ENCODE data around the gene DEXI.
"Not testable (repeated sequence)": the region's sequence is repeated elsewhere in the genome, so short reads cannot be mapped to it uniquely, and the experiment has no call there.

The DEXI gene

GRCh38 chr16:10940501-10941079 lies 1.7 kb downstream of the DEXI start:
- DNase-seq, result no peak

DNA sequence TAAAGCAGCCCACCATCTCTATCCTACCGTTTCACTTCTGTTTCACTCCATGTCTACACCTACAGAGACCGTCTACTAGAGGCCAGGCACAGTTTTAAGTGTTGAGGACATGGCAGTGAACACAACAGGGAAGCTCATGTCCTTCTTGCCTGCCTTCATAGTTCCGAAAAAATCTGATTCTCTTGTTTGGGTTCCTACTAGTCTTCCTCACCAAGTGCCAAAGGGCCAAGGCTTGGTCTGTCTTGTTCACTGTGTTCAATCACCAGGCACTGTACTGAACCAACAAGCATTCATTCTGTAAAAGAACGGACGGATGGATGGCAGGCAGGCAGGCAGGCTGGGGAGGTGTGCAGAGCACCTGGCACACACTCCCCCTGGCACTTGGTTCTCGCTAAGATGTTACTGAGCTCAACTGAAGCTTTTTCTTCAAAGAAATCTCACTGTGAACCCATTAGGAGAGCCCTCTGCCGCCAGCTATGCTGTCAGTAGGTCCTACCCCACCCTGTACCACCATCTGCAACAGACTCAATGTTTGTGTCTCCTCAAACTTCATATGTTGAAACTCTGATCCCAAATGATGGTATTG lies 2.5 kb downstream of the DEXI start:
- DNase-seq, result no peak

DNA sequence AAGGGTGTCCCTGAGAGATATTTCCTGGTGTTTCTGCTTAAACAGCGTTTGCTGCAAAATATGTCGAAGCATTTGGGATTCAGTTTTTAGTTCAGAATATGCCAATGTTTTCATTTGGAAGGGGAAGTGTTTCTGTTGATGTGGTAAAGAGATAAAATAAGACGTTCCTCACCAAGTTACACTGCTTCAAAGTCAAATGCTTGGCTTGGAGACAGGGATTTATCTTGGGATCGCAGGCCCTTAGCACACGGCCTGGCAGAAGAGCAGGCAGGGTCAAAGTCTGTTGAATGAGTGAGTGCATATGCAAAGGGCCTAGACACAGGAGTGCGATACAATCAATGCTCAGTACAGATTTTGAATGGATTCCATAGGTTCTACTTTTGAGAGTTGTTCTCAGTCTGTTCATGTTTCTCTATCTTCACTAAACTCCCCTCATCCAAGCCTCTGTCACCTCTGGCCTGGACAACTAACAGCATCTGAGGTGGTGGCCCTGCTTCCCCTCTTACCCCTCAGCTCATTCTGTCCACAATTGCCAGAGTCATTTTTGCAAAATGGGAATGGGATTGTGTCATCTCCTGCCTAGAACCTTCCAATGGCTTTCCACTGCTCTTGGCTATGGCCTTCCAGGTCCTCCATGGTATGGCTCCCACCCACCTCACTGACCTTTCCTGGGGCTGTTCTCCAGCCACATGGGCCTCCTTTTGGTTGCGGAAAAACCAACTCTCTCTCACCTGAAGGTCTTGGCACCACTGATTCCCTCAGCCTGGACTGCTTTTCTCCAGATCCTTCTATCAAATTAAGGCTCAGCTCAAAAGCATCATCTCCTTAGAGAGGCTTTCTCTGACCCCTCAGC lies 3.2 kb downstream of the DEXI start:
- no peak for DNase-seq

DNA sequence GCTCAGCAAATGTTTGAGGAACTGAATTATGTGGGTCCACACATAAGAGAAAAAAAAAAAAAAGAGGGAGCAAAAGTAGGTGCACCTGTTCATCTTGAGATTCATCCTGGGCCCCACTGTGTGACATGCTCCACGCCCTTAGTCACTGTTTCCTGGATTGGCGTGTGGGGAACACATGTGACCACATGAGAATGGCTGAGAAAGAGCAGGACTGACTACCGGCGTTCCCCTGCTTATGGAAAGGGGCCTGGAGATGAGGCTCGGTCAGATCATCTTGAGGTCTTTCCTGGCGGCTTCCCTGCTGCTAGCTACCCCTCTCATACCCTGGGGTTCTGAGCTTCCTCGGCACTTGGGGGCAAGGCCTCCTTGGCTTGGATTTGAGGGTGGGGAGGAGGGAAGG lies 3.9 kb downstream of the DEXI start:
- DNase-seq, result no peak

GRCh38 chr16:10937068-10937859 lies 5.0 kb downstream of the DEXI start:
- DNase-seq, result no peak

DNA sequence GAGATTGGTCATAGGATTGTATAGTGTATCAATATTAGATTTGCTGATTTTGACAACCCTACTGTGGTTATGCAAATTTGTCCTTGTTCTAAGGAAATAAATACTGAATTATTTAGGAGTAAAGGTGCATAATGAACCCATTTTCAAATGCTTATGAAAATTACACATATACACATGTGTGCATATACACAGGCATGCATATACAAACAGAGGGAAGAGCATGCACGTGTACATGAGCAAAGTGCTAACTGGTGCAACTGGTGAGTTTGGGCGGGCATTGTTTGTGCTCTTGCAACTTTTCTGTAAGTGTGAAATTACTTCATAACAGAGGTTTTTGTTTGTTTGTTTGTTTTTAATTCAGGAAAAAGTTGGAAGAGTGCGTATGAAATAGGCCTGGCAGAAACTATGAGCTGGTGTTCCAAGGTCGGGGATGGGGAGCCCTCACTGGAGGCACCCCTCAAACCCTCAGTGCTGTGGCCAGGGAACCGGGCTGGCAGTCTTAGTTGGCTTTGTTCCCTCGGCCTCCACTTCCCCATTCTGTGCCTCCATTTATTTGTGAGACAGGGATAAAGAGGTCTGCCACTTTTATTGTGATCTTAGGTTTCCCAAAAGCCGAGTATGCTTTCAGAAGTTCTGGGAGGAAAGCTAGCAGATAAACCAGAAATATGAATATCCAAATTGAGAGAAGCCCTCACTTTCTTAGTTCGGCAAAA lies 5.8 kb downstream of the DEXI start:
- no peak for DNase-seq

GRCh38 chr16:10935226-10935915 lies 6.9 kb downstream of the DEXI start:
- DNase-seq, result no peak

- DNase-seq, result no peak
Observed at GRCh38 chr16:10934325-10935107, 7.8 kb downstream of the DEXI start.

GRCh38 chr16:10933865-10934264 lies 8.4 kb downstream of the DEXI start:
- DNase-seq, result no peak

- no peak for DNase-seq
Observed at GRCh38 chr16:10932959-10933710, 9.1 kb downstream of the DEXI start.

- DNase-seq, result no peak
Observed at GRCh38 chr16:10931977-10932632, 10.2 kb downstream of the DEXI start.

DNA sequence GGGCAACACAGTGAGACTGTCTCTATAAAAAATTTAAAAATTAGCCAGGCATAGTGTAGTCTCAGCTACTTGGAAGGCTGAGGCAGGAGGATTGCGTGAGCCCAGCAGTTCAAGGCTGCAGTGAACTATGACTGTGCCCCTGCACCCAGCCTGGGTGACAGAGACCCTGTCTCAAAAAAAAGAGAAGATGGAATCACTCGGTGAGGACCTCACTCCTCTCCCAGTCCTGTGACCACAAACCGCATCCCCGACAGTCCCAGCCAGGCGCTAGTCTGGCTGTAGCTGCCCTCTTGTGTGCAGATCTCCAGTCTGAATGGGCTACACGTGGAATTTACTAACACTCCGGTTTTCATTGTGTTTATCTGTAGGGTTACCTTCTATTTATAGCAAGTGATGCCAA lies 11.1 kb downstream of the DEXI start:
- no peak for DNase-seq

GRCh38 chr16:10930755-10931093 lies 11.5 kb downstream of the DEXI start:
- no peak for DNase-seq

- no peak for DNase-seq
Observed at GRCh38 chr16:10929853-10930754, 12.2 kb downstream of the DEXI start.

- DNase-seq, result not testable (repeated sequence)
Observed at GRCh38 chr16:10929097-10929496, 13.2 kb downstream of the DEXI start.

DNA sequence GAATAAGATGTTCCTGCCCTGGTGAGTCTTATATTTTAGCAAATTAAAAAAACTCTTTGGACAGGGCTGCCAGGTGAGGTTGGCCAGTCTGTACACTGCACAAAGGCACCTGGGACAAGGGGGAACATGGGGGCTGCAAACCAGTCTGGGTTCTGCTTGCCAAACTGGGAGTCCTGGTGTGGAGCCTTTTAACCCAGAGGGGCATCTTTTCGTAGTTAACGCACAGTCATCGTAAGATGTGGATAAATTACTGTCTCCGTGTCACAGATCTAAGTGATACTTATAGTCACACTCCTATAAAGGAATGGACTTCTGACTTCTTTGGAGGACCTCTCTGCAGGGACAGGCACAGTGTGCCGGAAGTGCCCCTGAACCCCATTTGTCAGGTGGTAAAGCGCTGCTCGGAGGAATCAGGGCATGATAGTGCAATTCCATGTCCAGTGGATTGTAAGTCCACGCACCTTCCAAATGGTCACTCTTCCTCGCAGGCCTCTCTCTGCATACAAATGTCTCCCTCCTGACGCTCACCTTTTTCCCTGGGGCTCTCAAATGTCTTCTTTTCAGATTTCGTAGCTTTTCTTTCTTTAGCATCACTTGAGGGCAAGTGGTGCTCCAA lies 14.7 kb downstream of the DEXI start:
- no peak for DNase-seq

DNA sequence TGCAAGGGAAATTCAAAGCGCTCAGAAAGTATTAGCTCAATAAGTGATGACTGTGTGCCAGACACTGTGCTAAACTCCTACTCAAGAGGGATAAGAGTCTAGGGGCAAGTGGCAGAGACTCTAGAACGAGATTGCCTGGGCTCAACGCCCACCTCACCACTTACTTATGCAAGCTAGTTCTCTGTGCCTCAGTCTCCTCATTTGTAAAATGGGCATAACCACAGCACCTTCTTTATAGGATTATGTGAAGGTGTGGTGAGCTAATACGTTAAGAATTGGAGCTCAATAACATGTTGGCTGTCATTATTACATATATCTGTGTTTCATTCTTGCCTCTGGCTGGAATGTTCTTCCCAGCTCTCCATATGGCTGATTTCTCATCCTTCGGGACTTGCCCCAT lies 15.4 kb downstream of the DEXI start:
- DNase-seq, result no peak

DNA sequence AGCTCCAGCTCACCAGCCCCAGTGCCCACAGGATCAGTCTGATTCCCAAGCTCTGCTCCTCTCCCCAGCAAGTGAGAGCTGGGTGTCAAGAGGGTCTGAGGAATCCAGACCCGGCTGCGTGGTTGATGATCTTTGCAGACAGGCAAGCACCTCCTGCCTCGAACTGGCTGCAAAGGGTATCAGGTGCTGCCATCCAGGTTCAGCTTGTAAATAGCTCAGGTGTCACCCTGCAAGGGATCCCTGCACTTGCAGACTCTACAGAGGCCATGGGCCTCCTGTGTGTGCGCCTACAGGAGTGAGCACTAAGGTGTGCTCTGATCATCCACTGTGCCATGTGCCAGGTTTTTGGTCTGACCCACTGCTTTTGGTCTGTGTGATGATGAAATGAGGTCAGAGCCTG lies 16.2 kb downstream of the DEXI start:
- DNase-seq, result no peak

DNA sequence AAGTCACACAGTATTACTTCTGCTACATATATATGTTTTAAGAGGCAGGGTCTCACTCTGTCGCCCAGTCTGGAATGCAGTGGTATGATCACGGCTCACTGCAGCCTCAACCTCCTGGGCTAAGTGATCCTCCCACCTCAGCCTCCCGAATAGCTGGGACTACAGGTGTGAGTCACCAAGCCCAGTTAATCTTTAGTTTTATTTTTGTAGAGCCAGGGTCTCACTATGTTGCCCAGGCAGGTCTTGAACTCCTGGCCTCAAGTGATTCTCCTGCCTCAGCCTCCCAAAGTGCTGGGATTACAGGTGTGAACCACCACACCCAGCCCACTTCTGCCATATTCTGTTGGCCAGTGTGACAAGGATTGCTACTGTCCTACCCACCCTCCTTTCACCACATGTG lies 17.0 kb downstream of the DEXI start:
- DNase-seq, result not testable (repeated sequence)
